ENCODE results near the gene DFFB. TPM values are rescaled to one million over a fixed set of nuclear protein-coding genes. Genes with fewer than 3 reads are reported as not detected.
A peak's percentile ranks its signal among the peaks of the same experiment; 100 is the strongest.
"Not testable (repeated sequence)": the region's sequence is repeated elsewhere in the genome, so short reads cannot be mapped to it uniquely, and the experiment has no call there.

Gene DFFB
- polyA plus RNA-seq, 3 donors = 6.9 to 12.0 (median 9.0) TPM

DNA sequence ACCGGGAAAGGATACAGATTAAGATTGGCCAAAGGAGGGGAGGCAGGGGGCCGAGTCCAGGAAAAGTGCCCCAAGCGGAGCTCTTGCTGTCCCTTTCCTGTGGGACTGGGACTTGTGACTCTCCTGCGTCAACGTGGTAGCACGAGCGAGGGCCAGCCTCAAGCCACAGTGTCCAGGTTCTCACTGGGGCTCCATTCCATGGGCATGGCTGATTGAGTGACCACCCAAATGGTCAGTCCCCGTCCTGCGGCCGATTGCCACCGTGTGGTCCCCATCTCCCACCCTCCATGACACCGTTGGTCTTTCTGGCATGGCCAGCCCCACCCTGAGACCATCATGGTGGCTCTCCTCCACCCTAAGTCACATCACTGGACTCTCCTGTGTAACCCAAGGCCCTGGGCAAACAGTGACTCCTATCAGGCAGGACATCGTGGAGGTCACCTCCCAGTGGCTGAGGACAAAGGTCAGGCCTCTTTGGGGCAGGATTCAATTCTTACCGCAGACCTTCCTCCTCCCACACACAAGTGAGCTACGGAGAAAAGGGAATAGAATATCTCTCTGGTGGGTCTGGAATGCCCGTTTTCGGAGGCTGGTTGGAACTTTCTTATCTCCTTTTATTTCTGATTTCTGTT is 51.7 kb downstream of the DFFB start:
- no peak for DNase-seq

DNA sequence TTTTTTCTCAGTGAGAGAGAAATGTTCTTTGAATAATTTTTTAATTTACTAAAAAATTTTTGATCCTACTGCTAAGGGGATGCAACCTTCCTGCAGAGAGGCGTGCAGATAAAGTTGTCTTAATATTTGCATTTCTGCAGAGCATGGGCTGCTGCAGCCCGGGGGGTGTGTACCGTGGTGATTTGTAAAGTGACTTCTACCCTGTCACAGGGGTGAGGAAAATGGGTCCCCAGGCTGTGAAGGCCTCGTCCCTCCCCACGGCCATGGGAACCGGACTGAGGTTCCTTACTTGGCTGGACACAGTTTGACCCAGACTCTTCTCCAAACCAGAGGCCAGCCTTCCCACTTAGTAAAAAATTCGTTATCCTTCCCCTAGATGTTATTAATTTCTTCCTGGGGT is 52.3 kb downstream of the DFFB start:
- no peak for DNase-seq

- no peak for DNase-seq
Observed at GRCh38 chr1:3910049-3910731, 52.9 kb downstream of the DFFB start.

DNA sequence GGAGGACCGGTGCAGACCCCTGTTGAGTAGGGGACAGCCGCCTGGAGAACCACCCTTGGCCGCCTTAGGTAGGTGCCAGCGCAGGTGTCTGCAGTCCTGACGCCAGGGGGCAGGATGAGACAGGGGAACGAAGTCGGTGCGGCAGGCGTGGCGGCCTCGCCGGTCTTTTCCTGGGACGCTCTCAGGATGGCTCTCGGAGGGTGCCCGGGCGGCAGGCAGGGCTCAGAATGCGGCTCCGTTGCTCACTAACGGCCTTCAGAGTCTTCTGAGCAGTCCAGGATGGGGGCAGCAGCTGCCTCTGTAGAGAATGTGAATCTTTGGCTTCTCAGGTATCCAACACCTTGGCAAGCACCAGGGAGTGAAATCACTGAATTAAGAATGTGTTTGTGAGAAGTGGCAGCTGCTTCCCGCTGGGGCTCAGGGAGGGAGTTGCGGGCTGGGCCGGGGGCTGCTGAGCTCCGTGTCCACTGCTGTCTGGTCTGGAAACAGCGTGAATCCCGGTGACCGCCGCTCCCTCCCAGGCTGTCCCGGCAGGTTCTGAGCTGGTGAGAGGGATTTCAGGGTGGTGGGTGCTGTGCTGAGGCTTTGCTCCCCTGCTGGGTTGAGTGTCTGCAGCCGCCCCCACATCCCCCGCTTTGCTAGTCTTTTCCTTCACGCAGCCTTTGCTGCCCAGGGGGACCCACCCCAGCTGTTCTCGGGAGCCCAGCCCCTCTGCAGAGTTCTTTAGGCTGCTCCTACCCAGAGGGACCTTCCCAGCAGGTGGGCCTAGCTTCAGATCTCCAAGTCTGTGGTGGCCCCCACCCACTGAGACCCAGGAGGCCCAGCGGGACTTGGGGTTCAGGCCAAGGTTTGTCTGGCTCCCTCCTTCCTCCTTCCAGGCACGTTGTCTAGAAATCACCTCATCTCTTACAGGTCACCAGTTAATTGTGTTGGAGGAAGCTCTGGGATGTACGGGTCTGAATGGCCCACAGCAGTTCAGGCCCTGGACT is 53.9 kb downstream of the DFFB start:
- peak; percentile 72 for DNase-seq

- DNase-seq = no peak
Observed at GRCh38 chr1:3911981-3912808, 54.9 kb downstream of the DFFB start.

DNA sequence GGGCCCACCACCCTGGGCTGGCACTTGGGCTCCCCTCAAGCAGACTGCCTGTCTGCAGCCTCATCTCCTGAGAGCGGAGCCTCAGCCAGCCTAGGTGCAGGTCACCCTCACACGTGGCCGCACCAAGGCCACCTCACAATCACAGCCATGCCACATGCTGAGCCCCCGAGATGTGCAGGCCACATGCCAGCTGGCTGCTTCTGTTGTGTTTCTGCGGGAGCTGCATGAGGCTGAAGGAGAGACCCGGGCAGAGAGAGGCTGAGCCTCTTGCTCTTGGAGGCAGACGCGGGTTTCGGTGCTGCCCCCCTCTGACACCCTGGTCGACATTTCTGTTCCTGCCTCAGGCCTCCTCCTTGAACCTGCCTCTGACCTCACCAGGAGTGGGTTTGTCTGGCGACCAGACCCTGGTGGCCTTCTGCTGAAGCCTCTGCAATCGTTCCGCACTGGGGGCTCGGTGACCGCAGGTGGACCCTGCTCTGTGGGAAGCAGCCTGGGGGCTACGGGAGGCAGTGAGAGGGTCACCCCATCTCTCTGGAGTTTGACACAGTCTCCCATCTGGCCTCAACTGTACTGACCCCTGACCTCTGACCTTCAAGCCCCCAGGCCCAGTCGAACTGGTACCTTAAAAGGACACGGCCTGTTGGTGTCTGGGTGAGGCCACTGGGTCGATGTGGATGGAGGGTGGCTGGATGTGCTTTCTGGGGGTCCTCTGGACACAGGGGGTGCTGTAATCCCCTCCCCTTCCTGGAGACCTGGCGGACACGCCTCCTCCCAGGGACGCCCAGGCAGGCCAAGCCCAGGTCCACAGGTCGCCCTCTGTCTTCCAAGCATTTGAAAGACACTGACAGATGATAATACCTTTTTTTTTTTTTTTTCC is 55.8 kb downstream of the DFFB start:
- DNase-seq = no peak

DNA sequence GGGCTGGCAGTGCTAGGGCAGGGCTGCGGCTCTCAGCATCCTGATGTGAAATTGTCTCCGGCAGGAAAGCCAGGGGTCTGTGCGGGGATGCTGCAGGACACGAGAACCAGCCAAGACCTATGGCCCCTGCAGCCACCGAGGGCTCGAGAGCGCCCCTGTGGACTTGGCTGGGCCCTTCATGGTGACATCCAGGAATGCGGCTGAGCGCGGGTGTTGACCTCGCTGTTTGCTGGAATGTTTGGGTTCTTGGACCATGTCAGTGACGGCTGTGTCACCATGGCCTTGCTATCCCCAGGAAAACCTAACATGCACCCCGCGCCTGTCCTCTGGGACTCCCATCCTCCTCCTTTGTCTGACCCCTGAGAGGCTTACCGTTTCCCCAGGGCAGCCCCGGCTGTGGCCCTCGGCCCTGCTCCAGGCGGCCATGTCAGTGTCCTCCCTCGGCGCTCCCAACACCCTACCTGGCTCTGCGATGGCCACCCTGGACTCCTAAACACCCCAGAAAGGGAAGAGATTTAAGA is 57.1 kb downstream of the DFFB start:
- DNase-seq = no peak

GRCh38 chr1:3914911-3915310 is 57.6 kb downstream of the DFFB start:
- no peak for DNase-seq

- DNase-seq = no peak
Observed at GRCh38 chr1:3915551-3916121, 58.4 kb downstream of the DFFB start.

DNA sequence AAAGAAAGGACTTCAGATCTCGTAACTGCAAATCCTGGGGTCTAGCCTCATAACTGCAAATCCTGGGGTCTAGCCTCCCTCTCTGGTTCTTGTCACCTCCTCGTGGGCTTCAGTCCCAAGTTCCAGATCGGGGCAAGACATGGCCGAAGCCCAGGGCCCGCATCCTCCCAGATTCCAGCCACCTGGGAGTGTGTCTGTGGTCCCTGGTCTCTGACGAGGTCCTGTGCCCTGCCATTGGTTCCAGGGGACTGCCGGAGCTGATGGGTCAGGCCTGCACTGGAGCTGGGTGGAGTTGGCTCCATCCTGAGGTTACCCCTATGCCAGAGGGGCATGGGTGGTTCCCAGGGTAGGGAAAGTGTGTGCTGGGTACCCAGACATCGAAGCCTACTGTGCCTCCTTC is 60.5 kb downstream of the DFFB start:
- no peak for DNase-seq

- DNase-seq = not testable (repeated sequence)
Observed at GRCh38 chr1:3918359-3918758, 61.1 kb downstream of the DFFB start.

DNA sequence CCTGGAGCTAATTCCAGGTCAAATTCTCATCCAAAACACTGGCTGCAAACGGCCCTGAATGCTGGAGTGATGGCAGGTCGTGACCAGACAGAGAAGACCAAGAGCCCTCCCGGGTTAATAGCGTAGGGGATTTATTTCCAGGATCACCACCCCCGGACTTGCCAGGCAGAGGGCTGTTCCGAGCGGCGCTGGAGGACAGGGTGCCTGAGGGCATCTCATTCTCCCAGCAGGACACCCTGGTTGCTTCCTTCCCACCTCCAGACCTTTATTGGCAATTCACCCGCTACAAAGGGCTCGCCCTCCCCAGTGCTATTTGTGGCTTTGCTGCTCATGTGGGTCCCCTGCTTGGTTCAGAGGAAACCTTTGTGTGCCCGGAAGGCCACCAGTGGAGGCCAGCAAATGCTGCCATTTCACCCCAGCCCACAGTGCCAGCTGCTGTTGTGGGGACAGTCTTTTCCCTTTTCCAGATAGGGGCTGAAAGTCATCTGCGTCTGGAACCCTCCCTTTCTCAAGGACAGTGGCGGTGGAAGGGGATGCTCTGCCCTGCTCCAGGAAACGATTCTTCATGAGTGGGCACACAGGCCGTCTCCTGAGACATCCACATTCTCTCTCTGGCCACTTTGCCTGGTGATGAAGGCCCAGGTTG is 61.8 kb downstream of the DFFB start:
- DNase-seq = no peak

- DNase-seq = no peak
Observed at GRCh38 chr1:3919706-3920105, 62.4 kb downstream of the DFFB start.

- no peak for DNase-seq
Observed at GRCh38 chr1:3921765-3922164, 64.5 kb downstream of the DFFB start.

- DNase-seq = no peak
Observed at GRCh38 chr1:3922201-3922725, 65.0 kb downstream of the DFFB start.

DNA sequence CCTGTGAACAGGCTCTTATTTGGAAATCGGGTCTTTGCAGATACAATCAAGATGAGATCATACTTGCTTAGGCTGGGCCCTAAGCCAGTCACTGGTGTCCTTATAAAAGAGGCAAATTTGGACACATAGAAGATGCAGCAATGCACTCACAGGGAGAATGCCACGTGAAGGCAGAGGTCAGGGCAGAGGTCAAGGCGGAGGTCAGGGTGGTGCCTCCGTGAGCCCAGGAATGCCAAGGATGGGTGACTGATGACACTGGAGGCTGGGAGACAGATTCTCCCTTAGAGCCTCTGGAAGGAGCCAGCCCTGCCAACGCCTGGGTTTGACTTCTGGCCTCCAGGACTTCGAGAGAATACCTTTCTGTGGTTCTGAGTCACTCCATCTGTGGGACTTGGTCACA is 65.6 kb downstream of the DFFB start:
- DNase-seq = no peak

- no peak for DNase-seq
Observed at GRCh38 chr1:3923378-3924185, 66.3 kb downstream of the DFFB start.

- DNase-seq = no peak
Observed at GRCh38 chr1:3924186-3924824, 67.0 kb downstream of the DFFB start.

Measured in renal pelvis (tissue), 4 donors.